GM18519 (cell line): ENCODE data around the gene SLC37A1.

Experiments
- ATAC-seq: cut with Tn5 transposase; IDR thresholded peaks from one replicate; pipeline ENCODE4 v1.9.1; 2021; ENCODE audit warnings: mild to moderate bottlenecking, moderate library complexity; ENCODE audit not compliant: unreplicated experiment, low FRiP score

SLC37A1 gene

DNA sequence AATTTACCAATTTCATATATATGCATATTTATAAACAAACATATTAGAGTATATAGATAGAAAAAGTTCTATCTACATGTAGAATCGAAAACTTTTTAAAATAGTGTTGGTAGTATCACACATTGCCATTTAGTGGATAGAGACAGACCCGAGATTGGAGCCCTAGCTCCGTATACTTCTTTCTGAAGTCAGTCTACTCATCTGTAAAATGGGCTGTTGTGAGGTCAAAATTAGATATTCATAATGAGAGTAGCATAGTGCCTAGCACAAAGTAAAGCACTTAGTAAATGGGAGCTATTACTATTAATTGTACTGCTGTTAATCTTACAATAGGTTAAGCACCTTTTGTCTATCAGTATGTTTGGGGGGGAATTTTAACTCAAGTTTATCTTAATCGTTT lies 13.4 kb upstream of the SLC37A1 start:
- ATAC-seq, result no peak

DNA sequence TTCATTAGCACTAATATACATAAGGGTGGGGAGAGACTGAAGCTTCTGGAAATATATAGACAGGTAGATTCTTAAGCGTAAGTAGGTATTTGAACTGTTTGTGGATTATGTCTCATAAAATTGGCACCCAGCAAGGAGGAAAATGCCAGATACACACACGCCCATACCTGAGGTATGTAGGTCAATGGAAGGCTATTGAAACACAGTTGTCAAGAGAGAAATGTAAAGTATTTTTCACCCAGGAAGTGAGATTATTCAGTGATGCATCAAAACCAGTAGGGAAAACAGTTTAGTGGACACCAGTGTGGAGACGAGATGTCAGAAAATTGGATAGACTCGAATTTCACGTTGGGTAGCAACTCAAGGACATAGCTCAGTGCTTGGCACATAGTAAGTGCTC lies 12.9 kb upstream of the SLC37A1 start:
- ATAC-seq, result no peak

DNA sequence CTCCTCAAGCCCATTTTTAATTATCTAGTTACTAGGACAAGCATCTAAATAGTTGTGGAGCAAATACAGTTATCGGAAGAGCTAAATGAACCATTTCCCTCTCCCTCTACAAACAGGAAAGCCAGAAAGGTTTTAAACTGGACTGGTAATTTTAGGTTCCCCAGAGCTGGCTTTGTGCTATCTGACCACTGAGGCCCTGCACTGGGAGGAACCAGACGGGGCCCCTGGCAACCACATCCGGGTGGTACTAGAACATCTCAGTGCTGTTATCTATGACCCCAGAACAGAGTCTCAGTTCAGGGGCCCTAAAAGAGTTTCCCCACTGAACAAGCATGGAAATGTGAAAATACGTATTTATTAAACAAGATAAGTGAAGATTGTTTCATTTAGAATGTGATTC lies 9.9 kb upstream of the SLC37A1 start:
- ATAC-seq, result no peak

- ATAC-seq, result no peak
Measured at GRCh38 chr21:42505090-42505726, 8.4 kb upstream of the SLC37A1 start.

DNA sequence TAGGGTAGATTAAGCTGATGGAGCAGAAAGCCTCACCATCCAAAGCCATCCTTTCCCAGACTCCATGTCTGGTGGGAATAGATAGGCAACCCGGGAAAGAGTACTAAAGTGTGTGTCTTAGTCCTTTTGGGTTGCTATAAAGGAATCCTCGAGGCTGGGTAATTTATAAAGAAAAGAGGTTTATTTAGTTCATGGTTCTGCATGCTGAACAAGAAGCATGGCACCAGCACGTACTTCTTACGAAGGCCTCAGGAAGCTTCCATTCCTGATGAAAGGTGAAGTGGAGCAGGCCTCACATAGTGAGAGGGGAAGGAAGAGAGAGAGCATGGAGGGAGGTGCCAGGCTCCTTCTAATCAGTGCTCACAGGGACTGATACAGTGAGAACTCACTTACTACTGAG lies 6.2 kb upstream of the SLC37A1 start:
- no peak for ATAC-seq

GRCh38 chr21:42508371-42508770 lies 5.3 kb upstream of the SLC37A1 start:
- ATAC-seq, result no peak

DNA sequence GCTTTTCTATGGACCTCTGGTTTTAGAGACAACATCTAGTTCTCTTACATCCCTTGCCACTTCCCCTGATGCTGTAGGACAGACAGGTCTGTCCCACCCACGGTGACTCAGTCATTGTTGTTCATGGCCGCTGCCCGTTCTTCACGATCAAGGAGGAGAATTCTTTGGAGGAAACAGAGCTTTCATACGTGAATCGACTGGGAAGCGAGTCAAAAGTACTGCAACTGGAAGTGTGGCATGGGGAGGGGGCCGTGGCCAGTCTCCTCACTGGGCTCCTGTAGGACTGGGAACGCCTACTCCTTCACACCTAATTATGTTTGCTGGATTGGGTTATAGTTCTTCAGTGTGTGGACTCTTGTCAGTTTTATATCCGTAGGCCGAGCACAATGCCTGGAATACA lies 4.4 kb upstream of the SLC37A1 start:
- ATAC-seq, result no peak

GRCh38 chr21:42512346-42513034 lies 1.2 kb upstream of the SLC37A1 start:
- no peak for ATAC-seq

DNA sequence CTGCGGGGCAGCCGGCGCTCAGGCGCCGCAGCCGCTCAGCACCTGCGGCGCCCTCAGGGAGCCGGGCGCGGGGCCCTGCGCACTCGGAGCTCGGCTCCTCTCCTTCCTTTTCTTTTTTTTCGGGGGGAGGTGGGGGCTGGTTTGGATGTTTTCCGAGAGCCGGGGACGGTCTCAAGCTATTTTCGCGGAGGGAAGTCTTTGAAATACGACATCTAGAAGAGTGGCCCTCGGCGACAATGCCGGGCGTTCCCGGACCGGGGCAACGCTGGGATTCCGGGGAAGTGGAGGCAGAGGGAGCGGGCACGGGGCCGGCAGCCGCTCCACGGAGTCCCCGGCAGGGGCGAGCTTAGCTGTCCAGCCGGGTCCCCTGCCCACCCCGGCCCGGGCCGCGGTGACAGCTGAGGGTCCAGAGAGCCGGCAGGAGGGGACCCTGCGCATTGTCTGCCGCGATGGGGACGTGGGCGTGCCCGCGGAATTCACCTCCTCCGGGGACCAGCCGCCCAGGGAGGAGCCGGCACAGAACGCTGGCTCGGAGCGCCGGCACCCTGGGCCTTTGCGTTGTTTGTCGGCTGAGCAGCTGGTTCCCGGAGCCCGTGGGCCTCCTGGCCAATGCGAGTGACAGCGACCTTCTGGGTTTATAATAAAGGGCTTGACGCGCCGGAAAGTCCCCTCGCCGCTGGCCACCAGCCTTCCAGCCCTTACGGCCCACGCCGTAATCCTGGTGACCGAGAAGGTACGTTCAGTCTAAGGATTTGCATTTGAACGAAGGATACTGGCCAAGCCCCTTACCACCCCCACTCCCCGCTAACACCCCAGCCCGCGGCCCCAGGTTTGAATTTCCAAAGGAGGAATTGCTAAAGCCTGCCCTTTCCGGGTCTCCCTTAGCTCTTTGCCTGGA lies 582 bp downstream of the SLC37A1 start:
- no peak for ATAC-seq

DNA sequence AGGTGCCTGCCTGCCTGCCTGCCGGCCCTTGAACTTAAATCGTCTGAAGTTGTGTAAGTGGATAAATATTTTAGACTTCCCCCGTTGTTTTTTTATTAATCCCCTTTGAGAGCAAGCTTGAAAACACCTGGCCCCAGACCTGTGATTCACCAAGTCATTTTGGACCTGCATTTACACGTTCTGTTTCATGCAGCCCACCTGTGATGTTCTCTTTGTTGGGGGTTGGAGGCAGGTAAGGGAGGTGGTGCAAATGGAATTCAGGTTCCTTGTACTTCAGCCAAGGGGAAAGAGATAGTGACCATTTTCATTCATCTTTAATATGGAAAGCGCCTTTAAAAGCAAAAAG lies 1.2 kb downstream of the SLC37A1 start:
- ATAC-seq, result no peak

DNA sequence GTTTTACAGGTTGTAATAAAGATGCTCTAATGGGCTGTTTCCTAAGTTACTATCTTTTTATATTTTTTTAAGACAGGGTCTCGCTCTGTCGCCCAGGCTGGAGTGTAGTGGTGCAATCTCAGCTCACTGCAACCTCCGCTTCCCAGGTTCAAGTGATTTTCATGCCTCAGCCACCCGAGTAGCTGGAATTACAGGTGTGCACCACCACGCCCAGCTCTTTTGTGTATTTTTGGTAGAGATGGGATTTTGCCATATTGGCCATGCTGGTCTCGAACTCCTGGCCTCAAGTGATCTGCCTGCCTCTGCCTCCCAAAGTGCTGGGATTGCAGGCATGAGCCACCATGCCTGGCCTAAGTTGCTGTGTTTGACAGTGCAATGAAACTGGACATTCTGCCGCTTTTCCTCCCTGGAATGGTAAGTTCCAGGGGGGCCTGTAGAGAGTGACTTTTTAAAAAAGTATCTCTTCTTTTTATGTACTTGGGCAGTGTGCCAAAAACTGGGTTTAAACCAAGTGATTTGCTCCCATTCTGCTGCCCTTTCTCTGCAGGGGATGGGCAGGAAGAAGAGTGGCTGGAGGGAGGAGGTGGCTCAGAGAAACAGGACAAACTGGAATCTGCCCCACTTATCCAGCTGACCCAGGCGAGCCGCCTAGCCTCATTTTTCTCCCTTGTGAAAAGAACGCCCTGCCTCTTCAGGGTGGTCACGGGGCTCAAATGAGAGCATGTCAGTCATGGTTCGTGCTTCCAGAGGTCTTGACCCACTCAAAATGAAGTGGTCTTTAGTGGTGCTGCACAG lies 2.3 kb downstream of the SLC37A1 start:
- no peak for ATAC-seq

DNA sequence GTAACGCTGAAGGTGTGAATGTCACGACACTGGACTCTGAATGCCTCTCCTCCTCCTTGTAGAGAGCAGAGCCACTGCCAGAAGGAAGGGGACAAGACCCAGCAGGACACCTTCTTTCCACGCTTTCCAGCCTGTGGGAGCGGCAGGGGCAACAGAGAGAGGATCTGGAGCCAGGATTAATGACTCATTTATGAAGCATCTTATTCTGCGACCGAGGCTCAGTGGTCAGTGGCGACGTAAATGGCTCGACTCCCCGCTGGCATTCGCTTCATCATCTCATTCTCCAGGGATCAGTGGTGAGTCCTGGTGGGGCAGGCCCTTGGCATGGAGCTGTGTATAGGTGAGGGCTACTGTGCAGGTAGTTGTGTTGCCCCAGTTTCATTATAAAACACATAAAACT lies 4.6 kb downstream of the SLC37A1 start:
- ATAC-seq, result no peak

GRCh38 chr21:42518626-42519025 lies 5.0 kb downstream of the SLC37A1 start:
- ATAC-seq, result no peak

DNA sequence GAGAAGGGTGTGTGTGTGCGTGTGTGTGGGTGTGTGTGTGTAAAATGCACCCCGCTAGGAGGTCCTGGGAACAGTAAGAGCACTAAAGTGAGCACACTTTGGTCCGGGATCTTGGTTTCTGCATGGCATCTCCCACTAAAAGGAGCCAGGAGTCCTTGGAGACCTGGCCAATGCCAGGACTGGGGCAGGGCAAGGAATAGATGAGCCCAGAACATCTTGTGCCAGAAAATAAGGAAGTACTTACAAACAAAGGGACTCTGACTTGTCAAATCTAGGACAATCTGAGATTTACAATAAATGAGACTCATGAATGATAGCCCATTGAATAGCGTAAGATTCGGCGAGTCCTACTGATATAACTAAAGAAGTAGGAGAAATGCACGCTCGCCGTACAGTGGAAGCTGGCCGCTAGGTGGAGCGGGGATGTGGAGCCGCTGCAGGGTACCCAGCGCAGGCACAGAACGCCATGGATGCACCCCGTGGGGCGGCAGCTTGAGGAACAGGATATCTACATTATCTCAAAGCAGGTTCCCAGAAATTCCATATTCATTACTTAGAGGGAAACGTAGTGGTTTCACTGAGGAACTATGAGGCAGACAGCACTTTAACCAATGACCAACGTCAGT lies 7.1 kb downstream of the SLC37A1 start:
- no peak for ATAC-seq

GRCh38 chr21:42521384-42521783 lies 7.7 kb downstream of the SLC37A1 start:
- ATAC-seq, result no peak

- ATAC-seq, result no peak
Measured at GRCh38 chr21:42521805-42522204, 8.2 kb downstream of the SLC37A1 start.

GRCh38 chr21:42522271-42522670 lies 8.6 kb downstream of the SLC37A1 start:
- no peak for ATAC-seq

DNA sequence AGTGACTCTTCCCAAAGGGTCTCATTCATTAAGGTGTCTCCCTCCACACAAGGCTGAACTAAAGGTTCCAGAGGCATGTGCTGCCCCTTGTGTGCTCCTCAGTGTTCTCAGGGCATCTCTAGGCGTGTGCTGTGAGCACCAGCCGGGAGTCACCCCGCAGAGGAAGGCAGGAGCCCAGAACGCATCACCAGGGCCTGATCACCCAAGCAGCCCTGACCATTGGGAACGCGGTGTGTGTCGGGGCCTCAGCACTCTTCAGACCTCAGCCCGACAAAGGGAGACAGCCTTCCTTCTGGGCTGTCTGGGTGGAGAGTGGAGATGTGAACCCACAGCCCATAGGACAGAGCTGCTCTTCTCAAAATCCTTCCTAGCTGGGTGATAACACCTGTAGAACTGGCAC lies 9.1 kb downstream of the SLC37A1 start:
- ATAC-seq, result no peak

DNA sequence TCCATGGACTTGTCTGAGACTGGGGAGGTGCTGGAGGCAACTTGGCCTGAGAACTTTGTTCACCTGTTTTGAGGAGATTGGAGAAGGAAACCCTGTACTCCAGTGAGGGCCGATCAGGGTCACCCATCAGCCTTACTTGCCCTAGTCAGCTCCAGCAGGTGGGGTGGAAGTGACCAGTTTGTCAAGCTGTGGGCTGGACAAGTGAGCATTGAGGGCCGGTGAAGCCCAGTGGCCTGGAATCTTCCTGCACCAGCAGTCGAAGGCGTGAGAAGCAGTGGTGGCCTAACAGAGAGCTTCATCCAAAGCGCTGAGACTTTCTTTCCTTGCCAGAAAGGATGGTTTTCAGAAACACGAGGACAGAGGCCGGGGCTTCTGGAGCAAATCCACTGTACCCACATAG lies 9.6 kb downstream of the SLC37A1 start:
- ATAC-seq, result no peak

- no peak for ATAC-seq
Measured at GRCh38 chr21:42523941-42524340, 10.3 kb downstream of the SLC37A1 start.
